Neutrophil (primary cell): ENCODE measurements around the gene AVL9.

Experiments used
- H3K27ac ChIP-seq: fragments of 200-600 bp; sonication (generic); 2 replicates; pipeline ENCODE4 v1.5.1; 2016; ENCODE audit warnings: mild to moderate bottlenecking, moderate library complexity
- H3K27me3 ChIP-seq: fragments of 200-600 bp; sonication (generic); 2 replicates; pipeline ENCODE4 v1.6.0; 2016; ENCODE audit warnings: mild to moderate bottlenecking
- H3K36me3 ChIP-seq: fragments of 200-600 bp; sonication (generic); 2 replicates; pipeline ENCODE4 v1.5.1; 2017
- H3K4me1 ChIP-seq, 2 experiments: fragments of 200-600 bp in 1 of 2; sonication (generic) in 1 of 2; 1 replicate in 1 of 2; 2 replicates in 1 of 2; pipeline versions ENCODE4 v1.5.1 to v1.6.1; 2013 to 2016; ENCODE audit warnings: low read depth in 1 of 2, low read length in 1 of 2, mild to moderate bottlenecking in 1 of 2, moderate library complexity in 1 of 2; ENCODE audit not compliant: control insufficient read depth in 1 of 2, insufficient read depth in 1 of 2
- H3K4me3 ChIP-seq, 2 experiments: fragments of 200-600 bp in 1 of 2; sonication (generic) in 1 of 2; 1 replicate in 1 of 2; 2 replicates in 1 of 2; pipeline ENCODE4 v1.5.1; 2013 to 2016; ENCODE audit warnings: low read depth in 1 of 2, low read length in 1 of 2, mild to moderate bottlenecking in 1 of 2, moderate library complexity in 1 of 2
- H3K9me3 ChIP-seq: fragments of 200-600 bp; sonication (generic); 2 replicates; pipeline ENCODE4 v1.5.1; 2016
- CTCF ChIP-seq: fragments of 200-600 bp; sonication (generic); IDR thresholded peaks from 2 replicates; pipeline ENCODE4 v1.5.1; 2016; ENCODE audit warnings: antibody characterized with exemption

The AVL9 gene

GRCh38 chr7:32564542-32564941 lies 69.3 kb downstream of the AVL9 start:
- Histone ChIP-seq H3K36me3 (peaks cover 60% of the 10 kb centered on the region), H3K4me1 (no peaks in the 10 kb centered on the region), H3K27ac (no peak overlapping the region), H3K27me3 (no peaks in the 10 kb centered on the region), H3K4me3 (no peak overlapping the region), H3K9me3 (no peaks in the 10 kb centered on the region)
- no peak for TF ChIP-seq CTCF

GRCh38 chr7:32569388-32570289 lies 74.3 kb downstream of the AVL9 start:
- Histone ChIP-seq H3K4me1 (no peaks in the 10 kb centered on the region), H3K36me3 (peaks cover 68% of the 10 kb centered on the region), H3K27me3 (no peaks in the 10 kb centered on the region), H3K27ac (no peak overlapping the region), H3K9me3 (no peaks in the 10 kb centered on the region), H3K4me3 (no peak overlapping the region)
- no peak for TF ChIP-seq CTCF

- H3K27ac ChIP-seq: no peak overlapping the region
- no peak overlapping the region for H3K4me3 ChIP-seq
- no peaks in the 10 kb centered on the region for H3K27me3 ChIP-seq
- H3K4me1 ChIP-seq: no peaks in the 10 kb centered on the region
- TF ChIP-seq CTCF: no peak
- peaks cover 95% of the 10 kb centered on the region for H3K36me3 ChIP-seq
- no peaks in the 10 kb centered on the region for H3K9me3 ChIP-seq
Measured at GRCh38 chr7:32573110-32573687, 77.9 kb downstream of the AVL9 start.

- Histone ChIP-seq H3K4me1 (peaks cover 1% of the 10 kb centered on the region in 2 experiments), H3K27me3 (no peaks in the 10 kb centered on the region), H3K9me3 (no peaks in the 10 kb centered on the region), H3K27ac (peak overlapping the region; percentile 32), H3K36me3 (peaks cover 91% of the 10 kb centered on the region), H3K4me3 (no peak overlapping the region)
- no peak for TF ChIP-seq CTCF
Measured at GRCh38 chr7:32574626-32575025, 79.3 kb downstream of the AVL9 start.

- TF ChIP-seq CTCF: no peak
- H3K4me1 ChIP-seq: peaks cover 6% of the 10 kb centered on the region in 2 experiments
- H3K4me3 ChIP-seq: no peak overlapping the region
- no peaks in the 10 kb centered on the region for H3K27me3 ChIP-seq
- H3K9me3 ChIP-seq: no peaks in the 10 kb centered on the region
- H3K27ac ChIP-seq: no peak overlapping the region
- peaks cover 93% of the 10 kb centered on the region for H3K36me3 ChIP-seq
Measured at GRCh38 chr7:32577421-32577820, 82.1 kb downstream of the AVL9 start.
